GM18507 (cell line): ENCODE data around the gene KCNMA1.
"Not testable (repeated sequence)": the region's sequence is repeated elsewhere in the genome, so short reads cannot be mapped to it uniquely, and the experiment has no call there.

Experiments used
- DNase-seq: peaks from one replicate; pipeline ENCODE4 v3.0.0; 2011; ENCODE audit warnings: low read depth; ENCODE audit not compliant: insufficient read length; ENCODE audit errors: extremely low spot score
- FAIRE-seq: peaks from 2 replicates; lab custom pipeline; 2011; peaks lifted over from hg19 to GRCh38; lab: Jason Lieb, UNC

KCNMA1 gene

DNA sequence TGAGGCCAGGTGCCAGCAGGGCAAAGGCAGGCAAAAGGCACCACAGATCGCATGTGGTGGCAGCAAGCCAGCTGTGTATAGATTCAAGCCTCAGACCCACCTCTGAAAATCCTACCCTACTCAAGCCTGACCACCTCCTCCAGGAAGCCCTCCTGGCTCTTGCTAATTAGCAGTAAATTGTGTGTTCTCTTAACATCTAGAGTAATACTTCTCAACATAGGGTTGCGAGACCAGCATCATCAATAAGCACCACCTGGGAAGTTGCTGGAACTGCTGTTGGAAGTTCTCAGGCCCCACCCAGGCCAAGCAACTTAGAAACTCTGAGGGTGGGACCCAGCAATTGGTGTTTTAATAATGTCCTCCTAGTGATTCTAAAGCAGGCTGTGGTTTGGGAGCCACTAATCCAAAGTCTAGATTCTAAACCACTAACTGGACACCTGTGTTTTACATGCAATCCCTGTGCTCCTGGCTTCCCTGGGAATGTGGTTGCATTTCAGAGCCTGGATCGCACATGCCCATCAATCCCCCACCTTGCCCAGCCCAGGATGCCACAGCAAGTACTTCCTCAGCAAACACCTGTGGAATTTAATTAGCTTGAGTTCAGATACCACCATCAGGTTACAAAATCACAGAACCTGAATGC, 46.2 kb downstream of the KCNMA1 start:
- DNase-seq (no peak), FAIRE-seq (no peak)

- DNase-seq: no peak
- FAIRE-seq: no peak
Measured at GRCh38 chr10:77590344-77591237, 47.0 kb downstream of the KCNMA1 start.

GRCh38 chr10:77589703-77590102, 47.9 kb downstream of the KCNMA1 start:
- not testable (repeated sequence) for FAIRE-seq, DNase-seq

- DNase-seq: no peak
- FAIRE-seq: no peak
Measured at GRCh38 chr10:77588886-77589285, 48.7 kb downstream of the KCNMA1 start.

DNA sequence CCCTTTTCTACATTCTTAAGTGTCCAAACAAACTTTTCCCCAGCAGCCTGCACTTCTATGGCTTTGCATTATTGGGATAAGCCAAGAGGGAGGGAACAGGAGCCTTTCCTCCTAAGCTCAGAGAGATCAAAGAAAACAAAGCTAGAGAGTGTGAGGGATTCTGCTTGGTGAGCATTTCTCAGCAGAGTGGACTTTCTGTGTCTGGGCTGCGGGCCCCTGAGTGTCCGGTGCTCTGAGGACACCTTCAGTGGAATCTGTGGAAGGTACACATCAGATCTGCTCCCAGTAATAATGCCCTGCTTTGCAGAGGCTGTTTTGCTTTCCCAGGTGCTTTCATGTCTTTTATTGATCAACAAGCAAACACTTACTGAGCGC, 50.2 kb downstream of the KCNMA1 start:
- FAIRE-seq (no peak), DNase-seq (no peak)

- DNase-seq (no peak), FAIRE-seq (no peak)
Measured at GRCh38 chr10:77586719-77587415, 50.7 kb downstream of the KCNMA1 start.

DNA sequence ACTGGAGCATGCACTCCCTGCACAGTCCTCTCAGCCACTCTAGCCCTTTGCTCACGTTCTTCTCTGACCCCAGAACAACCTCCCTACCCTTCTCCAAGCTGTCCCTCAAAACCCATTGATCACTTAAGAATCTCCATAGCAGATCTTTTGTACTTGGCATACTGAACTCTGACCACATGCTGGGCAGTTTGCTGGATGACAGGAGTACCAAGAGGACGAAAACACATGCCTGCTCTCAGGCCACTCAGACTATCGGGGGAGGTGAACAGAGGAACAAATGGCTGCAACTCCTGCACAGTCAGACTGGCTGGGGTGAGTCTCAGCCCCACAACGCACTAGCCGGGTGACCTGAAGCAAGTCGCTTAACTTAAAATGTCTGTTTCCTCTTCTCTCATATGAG, 52.7 kb downstream of the KCNMA1 start:
- no peak for FAIRE-seq

GRCh38 chr10:77583527-77583926, 54.1 kb downstream of the KCNMA1 start:
- DNase-seq (no peak), FAIRE-seq (no peak)

More for the DNA sequence above, 52.7 kb downstream of the KCNMA1 start:
- DNase-seq: no peak

DNA sequence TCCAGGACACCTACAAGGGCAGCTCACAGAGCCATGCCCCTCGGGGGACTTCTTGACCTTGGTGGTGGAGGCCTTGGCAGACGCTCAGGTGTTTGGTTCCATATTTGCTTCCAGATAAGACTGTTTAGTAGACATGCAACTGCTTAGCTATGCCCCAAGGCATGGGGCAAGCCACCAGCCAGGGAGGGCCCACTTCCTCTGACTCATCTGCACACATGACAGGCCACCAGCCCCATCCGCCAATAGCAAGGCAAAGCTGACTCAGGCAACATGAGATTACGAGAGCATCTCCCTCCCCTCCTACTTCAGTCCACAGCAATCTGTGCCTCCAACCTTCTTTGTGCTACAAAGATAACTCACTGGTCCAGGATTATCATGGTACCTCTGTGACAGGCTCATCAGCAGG, 54.9 kb downstream of the KCNMA1 start:
- DNase-seq (no peak), FAIRE-seq (no peak)

DNA sequence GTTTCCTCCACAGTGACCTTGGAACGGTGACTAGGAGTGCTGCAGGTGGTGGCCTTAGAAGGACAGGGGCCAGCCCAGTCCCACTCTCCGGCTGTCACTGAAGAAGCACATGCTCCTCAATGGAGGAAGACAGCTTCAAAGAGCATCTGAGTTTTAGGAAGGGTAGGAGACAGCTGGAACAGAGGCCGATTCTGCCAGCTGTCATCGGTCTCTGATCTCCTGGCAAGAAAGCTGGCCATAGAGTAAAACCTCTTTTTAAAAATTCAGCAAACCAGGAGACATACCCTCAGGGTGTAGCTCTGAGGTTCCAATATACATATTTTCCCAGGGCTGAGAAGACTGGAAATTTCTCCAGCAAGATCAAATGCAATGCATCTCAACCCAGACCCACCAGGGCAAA, 55.9 kb downstream of the KCNMA1 start:
- no peak for FAIRE-seq

DNA sequence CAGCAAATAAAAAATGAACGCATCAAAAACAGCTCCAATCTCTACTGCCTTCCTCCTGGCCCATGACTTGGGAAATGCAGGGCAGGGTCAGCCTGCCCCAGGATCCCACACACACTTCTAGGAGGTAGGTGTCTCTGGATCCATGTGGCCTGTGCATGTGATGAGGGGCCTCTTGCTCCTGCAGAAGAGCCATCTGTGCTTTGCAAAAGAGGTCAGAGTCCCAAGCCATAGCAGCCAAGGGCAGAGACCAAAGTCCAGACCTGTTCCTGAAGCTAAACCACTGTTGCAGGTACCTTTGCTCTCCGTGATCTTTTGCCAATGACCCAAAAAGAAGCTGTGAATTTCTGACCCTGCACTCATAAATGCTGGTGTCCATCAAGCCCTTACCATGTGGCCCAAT, 57.1 kb downstream of the KCNMA1 start:
- no peak for FAIRE-seq
- no peak for DNase-seq

More for the DNA sequence above, 55.9 kb downstream of the KCNMA1 start:
- DNase-seq: no peak

DNA sequence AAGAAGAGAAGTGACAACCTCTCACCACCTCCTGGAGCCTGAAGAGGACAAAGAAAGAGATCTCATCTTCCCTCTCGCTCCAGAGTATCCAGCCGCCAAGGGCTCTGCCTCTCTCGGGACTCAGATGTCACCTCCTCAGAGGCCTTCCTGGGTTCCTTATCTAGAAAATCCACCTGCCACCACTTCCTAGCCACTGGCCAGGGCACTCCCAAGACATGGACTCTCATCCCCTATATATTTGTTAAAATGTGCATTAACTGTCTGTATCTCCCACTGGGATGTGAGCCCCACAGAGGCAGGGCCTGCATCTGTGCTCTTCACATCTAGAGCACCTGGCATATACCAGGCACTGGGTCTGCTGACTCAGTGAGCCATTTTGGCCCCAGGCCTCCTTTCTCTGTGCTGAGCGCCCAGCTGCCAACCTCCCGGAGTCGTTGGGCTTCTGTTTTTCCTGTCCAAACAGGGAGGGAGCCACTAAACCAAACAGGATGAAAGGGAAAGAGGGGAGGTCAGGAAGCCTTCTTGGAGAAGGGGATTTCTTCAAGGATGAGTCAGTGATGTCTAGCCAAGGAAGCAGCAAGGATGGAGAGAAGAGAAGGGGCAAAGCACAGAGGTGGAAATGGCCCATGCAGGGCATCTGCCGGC, 58.9 kb downstream of the KCNMA1 start:
- FAIRE-seq: no peak
- no peak for DNase-seq

- no peak for FAIRE-seq
- DNase-seq: no peak
Measured at GRCh38 chr10:77577666-77578229, 59.9 kb downstream of the KCNMA1 start.

DNA sequence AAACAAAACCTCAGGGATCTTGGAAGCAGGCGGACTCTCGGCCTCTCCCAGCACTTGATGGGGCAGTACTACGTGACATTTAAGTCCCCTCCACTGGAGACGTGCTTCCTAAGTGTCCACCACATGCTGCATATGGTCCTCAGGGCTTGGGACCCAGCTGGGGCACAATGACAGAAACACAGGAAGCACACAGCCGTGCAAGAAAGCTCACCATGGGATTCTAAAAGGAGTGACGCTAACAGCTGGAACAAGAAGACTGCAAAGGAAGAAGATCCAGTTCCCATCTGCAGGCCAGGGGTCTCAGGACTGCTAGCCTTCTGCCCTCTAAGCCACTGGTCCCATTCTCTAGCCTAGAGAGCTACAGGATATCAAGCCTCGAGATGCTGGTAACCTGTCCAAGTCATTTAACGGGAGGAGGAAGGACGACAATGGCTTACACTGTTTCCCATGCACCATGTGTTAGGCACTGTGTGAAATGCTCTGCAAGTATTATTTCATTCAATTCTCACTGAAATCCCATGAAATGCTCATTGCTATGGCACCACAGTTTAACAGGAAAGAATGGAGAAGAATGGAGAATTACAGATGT, 61.1 kb downstream of the KCNMA1 start:
- no peak for FAIRE-seq
- no peak for DNase-seq

DNA sequence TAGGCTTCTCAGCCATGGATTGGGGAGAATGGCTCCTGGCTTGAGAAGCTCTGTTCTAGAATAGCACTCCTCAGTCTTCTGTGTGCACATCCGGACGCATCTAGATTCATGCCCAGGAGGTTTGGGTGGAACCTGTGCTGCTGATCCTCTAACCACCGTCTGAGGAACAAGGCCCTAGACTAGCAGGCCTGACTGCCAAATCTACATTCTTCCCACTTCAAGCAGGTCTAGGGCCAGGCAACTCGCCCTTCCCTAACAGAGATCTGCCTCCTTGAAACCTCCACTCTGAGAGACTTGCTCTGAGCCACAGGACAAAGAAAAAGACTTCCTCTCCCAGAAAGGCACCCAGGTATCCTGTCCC, 61.6 kb downstream of the KCNMA1 start:
- DNase-seq: no peak
- no peak for FAIRE-seq

GRCh38 chr10:77575271-77576006, 62.2 kb downstream of the KCNMA1 start:
- FAIRE-seq (no peak), DNase-seq (no peak)

- DNase-seq (no peak), FAIRE-seq (no peak)
Measured at GRCh38 chr10:77574438-77574837, 63.2 kb downstream of the KCNMA1 start.

DNA sequence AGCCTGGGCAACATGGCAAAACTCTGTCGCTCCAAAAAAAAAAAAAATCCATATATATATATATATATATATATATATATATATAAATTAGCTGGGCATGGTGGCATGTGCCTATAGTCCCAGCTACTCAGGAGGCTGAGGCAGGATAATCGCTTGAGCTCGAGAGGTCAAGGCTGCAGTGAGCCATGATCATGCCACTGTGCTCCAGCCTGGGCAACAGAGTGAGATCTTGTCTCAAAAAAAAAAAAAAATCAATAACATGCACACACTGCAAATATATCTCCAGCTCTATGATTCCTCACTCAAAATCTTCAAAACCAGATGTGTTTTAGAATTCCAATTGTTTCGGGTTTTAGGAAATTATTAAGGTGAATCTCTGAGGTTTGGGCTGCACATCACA, 65.1 kb downstream of the KCNMA1 start:
- DNase-seq, FAIRE-seq: not testable (repeated sequence)

GRCh38 chr10:77571490-77571889, 66.1 kb downstream of the KCNMA1 start:
- DNase-seq (no peak), FAIRE-seq (no peak)
